GM10248 (cell line): ENCODE results near the gene GLT8D1.

ENCODE experiments used
- CTCF ChIA-PET: fragments of 300-600 bp; sonication (Branson Sonifier 250); formaldehyde crosslinking; extraction: SDS; loops from one replicate; lab custom pipeline; 2021; ENCODE audit warnings: antibody characterized with exemption; lab: Yijun Ruan, JAX
- POLR2A ChIA-PET: fragments of 350-650 bp; sonication (Branson Sonifier 250); formaldehyde crosslinking; extraction: SDS; loops from one replicate; lab custom pipeline; 2020; ENCODE audit warnings: antibody characterized with exemption; lab: Yijun Ruan, JAX
- DNase-seq: peaks from one replicate; pipeline ENCODE4 v3.0.0; 2012; ENCODE audit errors: extremely low spot score
- TF ChIP-seq, protein P1 (sequence below): IDR thresholded peaks from 2 replicates; pipeline ENCODE4 v1.5.1; 2012; ENCODE audit warnings: mild to moderate bottlenecking, low read depth; ENCODE audit errors: extremely low read depth, missing control alignments, control extremely low read depth

Gene GLT8D1, protein sequence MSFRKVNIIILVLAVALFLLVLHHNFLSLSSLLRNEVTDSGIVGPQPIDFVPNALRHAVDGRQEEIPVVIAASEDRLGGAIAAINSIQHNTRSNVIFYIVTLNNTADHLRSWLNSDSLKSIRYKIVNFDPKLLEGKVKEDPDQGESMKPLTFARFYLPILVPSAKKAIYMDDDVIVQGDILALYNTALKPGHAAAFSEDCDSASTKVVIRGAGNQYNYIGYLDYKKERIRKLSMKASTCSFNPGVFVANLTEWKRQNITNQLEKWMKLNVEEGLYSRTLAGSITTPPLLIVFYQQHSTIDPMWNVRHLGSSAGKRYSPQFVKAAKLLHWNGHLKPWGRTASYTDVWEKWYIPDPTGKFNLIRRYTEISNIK

DNA sequence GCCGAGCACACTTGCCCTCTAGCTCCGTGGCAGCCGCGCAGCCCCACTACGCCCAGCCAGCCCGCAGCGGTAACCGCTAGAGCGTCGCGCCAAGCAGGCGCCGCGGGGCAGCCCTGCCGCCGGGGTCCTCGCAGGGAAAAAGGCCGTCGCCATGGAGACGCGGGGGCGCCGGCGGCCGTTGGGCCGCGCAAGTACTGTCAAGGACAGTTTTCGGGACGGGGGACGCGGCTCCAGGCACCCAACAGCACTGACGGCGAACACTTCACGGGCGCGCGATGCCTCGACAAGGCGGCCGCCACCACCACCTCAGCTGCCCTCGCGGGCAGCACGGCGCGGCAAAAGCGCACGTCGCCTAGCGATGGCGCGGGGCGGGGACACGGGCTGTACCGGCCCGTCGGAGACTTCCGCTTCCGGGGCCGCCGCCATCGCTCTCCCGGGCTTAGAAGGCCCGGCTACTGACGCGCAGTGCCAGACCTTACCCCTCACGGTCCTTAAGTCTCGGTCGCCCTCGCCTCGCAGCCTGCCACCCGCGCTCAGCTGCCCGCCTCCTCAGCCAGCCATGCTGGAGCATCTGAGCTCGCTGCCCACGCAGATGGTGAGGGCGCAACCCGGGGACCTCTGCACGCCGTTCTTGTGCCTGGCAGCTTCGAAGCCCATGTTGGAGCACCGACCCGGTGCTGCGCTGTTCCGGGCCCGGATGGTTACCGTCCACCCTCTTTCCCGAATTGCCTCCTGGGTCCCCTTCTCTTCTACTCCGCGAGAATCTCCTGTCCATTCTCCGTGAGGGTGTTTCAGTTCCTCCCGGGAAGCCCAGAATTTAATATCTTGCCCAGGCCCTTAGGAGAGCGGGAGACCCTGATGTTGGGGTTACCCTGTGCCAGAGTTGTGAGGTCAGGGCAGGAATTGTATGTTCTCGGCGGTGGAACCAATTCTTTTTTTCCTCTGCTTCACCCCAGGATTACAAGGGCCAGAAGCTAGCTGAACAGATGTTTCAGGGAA, at the start of gene GLT8D1, which contains the start of gene SPCS1:
Gene GLT8D1, minus strand, starts transcription at position 104 of the 999 bp plus-strand sequence. CDS start 5,331 bp downstream, outside the sequence.
Gene SPCS1, plus strand, starts transcription at position 419 of the 999 bp plus-strand sequence. Its CDS starts 141 bp downstream, at position 560.
- POLR2A ChIA-PET = interaction anchor here (0.7 to 1.3 kb wide), 2 partner anchors 10 to 513 kb away, joined by 3 read pairs; no protein-coding TSS in a partner anchor
- TF ChIP-seq, protein P1, sequence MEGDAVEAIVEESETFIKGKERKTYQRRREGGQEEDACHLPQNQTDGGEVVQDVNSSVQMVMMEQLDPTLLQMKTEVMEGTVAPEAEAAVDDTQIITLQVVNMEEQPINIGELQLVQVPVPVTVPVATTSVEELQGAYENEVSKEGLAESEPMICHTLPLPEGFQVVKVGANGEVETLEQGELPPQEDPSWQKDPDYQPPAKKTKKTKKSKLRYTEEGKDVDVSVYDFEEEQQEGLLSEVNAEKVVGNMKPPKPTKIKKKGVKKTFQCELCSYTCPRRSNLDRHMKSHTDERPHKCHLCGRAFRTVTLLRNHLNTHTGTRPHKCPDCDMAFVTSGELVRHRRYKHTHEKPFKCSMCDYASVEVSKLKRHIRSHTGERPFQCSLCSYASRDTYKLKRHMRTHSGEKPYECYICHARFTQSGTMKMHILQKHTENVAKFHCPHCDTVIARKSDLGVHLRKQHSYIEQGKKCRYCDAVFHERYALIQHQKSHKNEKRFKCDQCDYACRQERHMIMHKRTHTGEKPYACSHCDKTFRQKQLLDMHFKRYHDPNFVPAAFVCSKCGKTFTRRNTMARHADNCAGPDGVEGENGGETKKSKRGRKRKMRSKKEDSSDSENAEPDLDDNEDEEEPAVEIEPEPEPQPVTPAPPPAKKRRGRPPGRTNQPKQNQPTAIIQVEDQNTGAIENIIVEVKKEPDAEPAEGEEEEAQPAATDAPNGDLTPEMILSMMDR = no peak
- CTCF ChIA-PET = interaction anchor here (0.9 to 2.8 kb wide), 3 partner anchors 9 to 15 kb away, joined by 5 to 10 read pairs (median 9); no protein-coding TSS in a partner anchor
- peak; percentile 91 for DNase-seq

DNA sequence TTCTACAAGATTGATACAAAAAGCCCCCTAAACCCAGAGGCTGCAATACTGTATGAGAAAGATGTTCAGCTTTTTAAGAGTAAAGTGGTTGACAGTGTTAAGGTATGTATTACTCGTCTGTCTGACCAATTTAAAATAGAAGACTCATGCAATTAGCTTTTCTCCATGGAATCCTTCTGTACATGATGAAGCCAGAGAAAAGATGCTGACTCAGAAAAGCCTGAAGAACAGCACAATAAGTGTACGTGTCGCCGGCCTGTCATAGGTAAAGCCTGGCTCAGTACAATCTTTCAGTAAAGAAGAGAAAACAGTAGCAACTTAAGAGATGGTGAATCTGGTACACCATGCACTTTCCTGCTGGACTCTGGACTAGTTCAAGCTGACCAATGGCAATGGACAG, 48.8 kb upstream of the GLT8D1 start:
- TF ChIP-seq, protein P1 = no peak
- DNase-seq = no peak
- ChIA-PET POLR2A (no interaction called here), CTCF (interaction anchor here (1.4 to 1.5 kb wide), 2 partner anchors 11 to 292 kb away, joined by 3 to 4 read pairs; no protein-coding TSS in a partner anchor)

DNA sequence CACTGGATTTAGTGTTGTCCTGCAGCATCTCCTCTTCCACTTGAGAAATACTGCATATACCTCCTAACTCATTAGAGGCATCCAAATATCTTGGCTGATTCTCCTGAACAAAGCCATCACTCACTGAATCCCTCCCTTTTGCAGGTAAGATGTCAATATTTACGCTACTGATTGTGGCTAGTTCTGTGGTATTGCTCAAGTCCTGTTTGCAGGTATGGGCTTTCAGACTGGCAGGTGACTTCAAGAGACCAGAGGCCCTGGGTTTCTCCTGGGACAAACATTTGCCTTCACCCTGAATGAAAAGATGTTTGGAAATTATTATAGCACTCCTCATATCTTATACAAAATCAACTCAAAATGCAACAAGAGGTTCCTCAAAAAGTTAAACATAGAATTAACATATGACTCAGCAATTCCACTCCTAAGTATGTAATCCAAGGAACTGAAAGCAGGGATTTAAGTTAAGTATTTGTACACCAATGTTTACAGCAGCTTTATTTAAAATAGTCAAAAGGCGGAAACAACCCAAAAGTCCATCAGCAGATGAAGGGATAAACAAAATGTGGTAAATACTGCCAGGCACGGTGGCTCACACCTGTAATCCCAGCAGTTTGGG, 46.6 kb upstream of the GLT8D1 start:
- DNase-seq = no peak
- TF ChIP-seq, protein P1 = no peak
- ChIA-PET POLR2A (no interaction called here), CTCF (interaction anchor here (1.3 to 1.4 kb wide), 2 partner anchors 10 to 351 kb away, joined by 3 read pairs; no protein-coding TSS in a partner anchor)

DNA sequence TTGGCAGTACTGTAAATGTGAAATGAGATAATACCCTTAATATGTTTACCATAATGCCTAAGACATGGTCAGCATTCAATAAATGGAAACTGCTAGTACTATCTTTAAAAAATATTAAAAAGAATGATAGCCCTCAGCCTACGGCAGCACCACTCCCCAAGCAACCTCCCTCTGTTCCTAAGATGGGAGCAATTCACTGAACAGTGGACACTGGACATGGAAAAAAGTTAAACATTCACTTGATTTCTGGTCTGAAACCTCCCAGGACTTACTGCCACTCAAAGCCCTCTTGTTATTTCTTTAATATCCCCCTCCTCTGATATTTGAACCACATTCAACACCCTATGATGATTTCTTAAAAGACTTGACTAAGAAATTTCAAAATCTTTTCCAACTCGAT, 38.1 kb upstream of the GLT8D1 start:
- DNase-seq = no peak
- ChIA-PET CTCF (interaction anchor here (0.9 to 2.3 kb wide), 11 partner anchors 10 to 361 kb away, joined by 3 to 10 read pairs (median 3); no protein-coding TSS in a partner anchor), POLR2A (no interaction called here)
- TF ChIP-seq, protein P1 = no peak

DNA sequence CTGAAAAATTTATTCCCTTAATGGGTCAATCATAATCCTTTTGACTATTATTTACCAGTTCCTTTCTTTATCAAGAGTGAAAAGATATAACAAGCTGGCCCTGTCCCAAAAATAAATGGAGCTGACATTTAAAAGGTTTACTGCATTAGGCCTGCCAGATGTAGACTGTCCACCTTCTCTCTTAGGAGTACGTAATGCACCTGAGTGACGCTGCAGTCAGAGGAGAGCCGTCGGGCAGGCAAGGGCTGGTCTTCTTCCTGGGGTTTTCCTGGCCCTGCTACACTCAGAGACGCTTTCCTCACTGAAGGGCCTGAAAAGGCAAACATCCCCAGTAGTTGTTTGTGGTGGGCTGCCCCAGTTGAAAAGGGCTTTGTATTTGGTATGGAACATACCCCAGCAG, 37.6 kb upstream of the GLT8D1 start:
- TF ChIP-seq, protein P1 = no peak
- DNase-seq = no peak
- POLR2A ChIA-PET = no interaction called here
- CTCF ChIA-PET = interaction anchor here (1.0 to 2.3 kb wide), 10 partner anchors 11 to 361 kb away, joined by 3 to 10 read pairs (median 3); no protein-coding TSS in a partner anchor
